Transverse colon (tissue), 4 donors: ENCODE results near the gene ZCWPW2. TPM values are rescaled to one million over a fixed set of nuclear protein-coding genes. Genes with fewer than 3 reads are reported as not detected.

ENCODE experiments used
- DNase-seq: peaks from one replicate; pipeline ENCODE4 v3.0.0-alpha.2; 2019
- H3K27ac ChIP-seq, 4 donors: fragments of 200-600 bp; sonication (generic); 2 replicates each; pipeline ENCODE4 v1.5.1; 2016 to 2018; ENCODE audit warnings: inconsistent platforms in 4 of 4
- H3K27me3 ChIP-seq: fragments of 200-600 bp; sonication (generic); 2 replicates; pipeline ENCODE4 v1.5.1; 2017; ENCODE audit warnings: inconsistent platforms
- H3K36me3 ChIP-seq, 4 donors: fragments of 200-600 bp; sonication (generic); 2 replicates each; pipeline ENCODE4 v1.5.1; 2017 to 2019; ENCODE audit warnings: inconsistent platforms in 4 of 4
- H3K4me1 ChIP-seq, 4 donors: fragments of 200-600 bp; sonication (generic); 2 replicates each; pipeline ENCODE4 v1.5.1; 2017 to 2020; ENCODE audit warnings: inconsistent platforms in 4 of 4
- H3K4me3 ChIP-seq, 4 donors: fragments of 200-600 bp; sonication (generic); 1 replicate in 1 of 4; 2 replicates in 3 of 4; pipeline versions ENCODE4 v1.5.1 to v1.6.1; 2017 to 2019; ENCODE audit warnings: inconsistent platforms in 4 of 4
- H3K9me3 ChIP-seq, 2 donors: fragments of 200-600 bp; sonication (generic); 2 replicates each; pipeline ENCODE4 v1.5.1; 2017 to 2019; ENCODE audit warnings: inconsistent platforms in 2 of 2
- EP300 ChIP-seq: sonication (generic); formaldehyde crosslinking; IDR thresholded peaks from one replicate; pipeline ENCODE4 v1.6.1; 2017; ENCODE audit warnings: antibody characterized with exemption, low read depth
- POLR2A ChIP-seq: fragments of 450-650 bp; IDR thresholded peaks from one replicate; pipeline ENCODE4 v1.6.1; 2016; ENCODE audit warnings: antibody characterized with exemption, mild to moderate bottlenecking, moderate library complexity
- POLR2AphosphoS5 ChIP-seq, 3 donors: sonication (generic); formaldehyde crosslinking; IDR thresholded peaks; one replicate each; pipeline ENCODE4 v1.6.1; 2016; ENCODE audit warnings: antibody characterized with exemption in 3 of 3
- WGBS, 2 donors: methylation state at CpG; one replicate each; pipeline ENCODE4 v1.1.5; 2018; ENCODE audit warnings: low coverage in 1 of 2; 5-methylcytosine and 5-hydroxymethylcytosine counted together
- in situ Hi-C, 4 donors: fragments of 200-750 bp; cut with MboI; loops; one replicate each; pipeline versions ENCODE4 v1.15.0 to v1.15.1; 2017; ENCODE audit warnings: low sequenced_read_pairs in 3 of 4, low pct_ligation_motif_present in 1 of 4, low pct_unique_long_range_greater_than_20kb in 1 of 4
- intact Hi-C: fragments of 100-400 bp; cut with DNase I; formaldehyde crosslinking; loops from one replicate; pipeline ENCODE4 v1.15.1; 2023; ENCODE audit warnings: low total_unique reads
- total RNA-seq, 4 donors: library from RNA; depleted of rRNA; stranded (reverse); fragments of >200 nt; gene quantifications; one replicate each; pipeline ENCODE4 v1.1.0, GENCODE V29; 2016
- TF ChIP-seq, protein P1 (sequence below), 5 experiments: fragments of 200-600 bp in 3 of 5; fragments of 450-650 bp in 2 of 5; sonication (generic) in 3 of 5; IDR thresholded peaks; 1 replicate in 2 of 5; 2 replicates in 3 of 5; pipeline ENCODE4 v1.5.1; 2016 to 2017; ENCODE audit warnings: antibody characterized with exemption in 5 of 5, inconsistent platforms in 3 of 5, mild to moderate bottlenecking in 2 of 5, moderate library complexity in 1 of 5

ZCWPW2 gene
- total RNA-seq, 4 donors from 2014 or later, result 0.41 to 0.79 TPM; not detected in 2

DNA sequence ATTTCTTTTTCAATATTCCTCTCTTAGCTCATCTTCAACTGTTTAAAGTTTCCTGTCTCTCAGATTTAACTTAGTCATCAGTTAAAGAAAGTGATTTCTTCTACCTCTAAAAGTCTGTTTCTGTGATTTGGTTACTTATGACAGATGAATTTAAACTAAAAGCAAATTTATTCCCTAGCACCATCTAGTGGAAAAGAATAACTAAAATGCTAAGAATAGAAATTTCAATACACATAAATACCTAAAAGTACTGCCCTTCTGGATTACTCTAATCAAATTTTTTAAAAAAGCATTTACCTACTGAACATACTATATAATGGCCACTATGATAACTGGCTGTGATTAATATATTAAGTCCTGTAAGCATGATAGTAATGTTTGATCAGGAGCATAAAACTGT is 14.0 kb upstream of the ZCWPW2 start:
- no peak for TF ChIP-seq POLR2A
- TF ChIP-seq, protein P1, sequence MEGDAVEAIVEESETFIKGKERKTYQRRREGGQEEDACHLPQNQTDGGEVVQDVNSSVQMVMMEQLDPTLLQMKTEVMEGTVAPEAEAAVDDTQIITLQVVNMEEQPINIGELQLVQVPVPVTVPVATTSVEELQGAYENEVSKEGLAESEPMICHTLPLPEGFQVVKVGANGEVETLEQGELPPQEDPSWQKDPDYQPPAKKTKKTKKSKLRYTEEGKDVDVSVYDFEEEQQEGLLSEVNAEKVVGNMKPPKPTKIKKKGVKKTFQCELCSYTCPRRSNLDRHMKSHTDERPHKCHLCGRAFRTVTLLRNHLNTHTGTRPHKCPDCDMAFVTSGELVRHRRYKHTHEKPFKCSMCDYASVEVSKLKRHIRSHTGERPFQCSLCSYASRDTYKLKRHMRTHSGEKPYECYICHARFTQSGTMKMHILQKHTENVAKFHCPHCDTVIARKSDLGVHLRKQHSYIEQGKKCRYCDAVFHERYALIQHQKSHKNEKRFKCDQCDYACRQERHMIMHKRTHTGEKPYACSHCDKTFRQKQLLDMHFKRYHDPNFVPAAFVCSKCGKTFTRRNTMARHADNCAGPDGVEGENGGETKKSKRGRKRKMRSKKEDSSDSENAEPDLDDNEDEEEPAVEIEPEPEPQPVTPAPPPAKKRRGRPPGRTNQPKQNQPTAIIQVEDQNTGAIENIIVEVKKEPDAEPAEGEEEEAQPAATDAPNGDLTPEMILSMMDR (IDR thresholded peaks at IDR 0.05), result peak in 1 of 5 experiments; percentile 7
- TF ChIP-seq POLR2AphosphoS5 (IDR thresholded peaks at IDR 0.05), result no peak
- TF ChIP-seq EP300, result no peak
- no peak for DNase-seq
- intact Hi-C loops (no loop called here), in situ Hi-C loops (loop anchor here in 2 of 4 donors (5.0 to 25.0 kb wide), 3 partner anchors 620 to 1022 kb away; no protein-coding TSS in a partner anchor)
- Histone ChIP-seq H3K27me3 (no peaks in the 10 kb centered on the region), H3K27ac (no peak overlapping the region), H3K36me3 (peaks cover 0 to 44% (median 15%) of the 10 kb centered on the region in 4 donors), H3K9me3 (no peaks in the 10 kb centered on the region), H3K4me1 (no peaks in the 10 kb centered on the region), H3K4me3 (no peak overlapping the region)

DNA sequence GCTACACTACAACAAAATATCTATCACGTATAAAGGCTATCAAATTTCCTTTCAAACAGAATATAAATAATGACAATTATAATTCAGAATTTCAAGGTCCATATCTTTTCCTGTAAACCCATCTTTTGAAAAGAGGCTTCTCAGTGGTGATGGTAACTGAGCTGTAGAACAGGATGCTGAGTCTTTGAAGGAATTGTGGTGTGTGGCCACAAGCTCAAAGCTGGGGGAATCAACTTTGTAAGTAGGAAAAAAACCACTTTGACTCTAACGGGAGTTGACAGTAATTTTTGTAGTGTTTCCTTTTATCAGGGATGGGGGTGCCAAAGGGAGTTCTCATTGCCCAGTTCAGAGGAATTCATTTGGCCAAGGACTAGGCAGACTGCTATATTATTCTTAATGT is 13.3 kb upstream of the ZCWPW2 start:
- intact Hi-C loops, result no loop called here
- peaks cover 0 to 51% (median 19%) of the 10 kb centered on the region in 4 donors for H3K36me3 ChIP-seq

DNA sequence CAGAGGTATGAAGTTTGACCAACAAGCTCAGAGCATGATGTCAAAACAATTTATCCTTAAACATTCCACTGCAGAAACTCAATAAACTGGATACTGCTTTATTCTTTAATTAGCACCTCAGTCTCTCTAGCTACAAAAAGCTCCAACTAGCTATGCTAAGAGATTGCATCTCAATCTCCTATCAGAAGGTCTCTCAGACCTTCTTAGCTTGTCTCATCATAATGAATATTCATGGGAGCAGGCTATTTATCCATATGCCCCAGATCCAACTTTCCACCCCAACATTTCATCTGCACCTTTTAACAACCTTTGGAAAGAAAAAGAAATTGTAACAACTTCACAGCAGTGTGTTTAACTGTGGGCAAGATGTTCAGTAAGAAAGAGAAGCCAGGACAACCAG is 11.3 kb upstream of the ZCWPW2 start:
- in situ Hi-C loops, result loop anchor here in 2 of 4 donors (10.0 to 25.0 kb wide), 2 partner anchors 622 to 1025 kb away; no protein-coding TSS in a partner anchor
- H3K27me3 ChIP-seq, result no peaks in the 10 kb centered on the region
- intact Hi-C loops, result no loop called here

More for the DNA sequence above, 13.3 kb upstream of the ZCWPW2 start:
- no peak for TF ChIP-seq POLR2AphosphoS5 (IDR thresholded peaks at IDR 0.05)
- TF ChIP-seq POLR2A, result no peak
- TF ChIP-seq EP300, result no peak
- Histone ChIP-seq H3K27ac (no peak overlapping the region), H3K4me3 (no peak overlapping the region), H3K4me1 (no peaks in the 10 kb centered on the region), H3K27me3 (no peaks in the 10 kb centered on the region), H3K9me3 (no peaks in the 10 kb centered on the region)
- DNase-seq, result no peak
- 69 to 76% methylated on average over 2 of the region's 2 CpGs for WGBS, 2 donors
- in situ Hi-C loops, result loop anchor here in 2 of 4 donors (10.0 to 25.0 kb wide), 2 partner anchors 620 to 1023 kb away; no protein-coding TSS in a partner anchor

DNA sequence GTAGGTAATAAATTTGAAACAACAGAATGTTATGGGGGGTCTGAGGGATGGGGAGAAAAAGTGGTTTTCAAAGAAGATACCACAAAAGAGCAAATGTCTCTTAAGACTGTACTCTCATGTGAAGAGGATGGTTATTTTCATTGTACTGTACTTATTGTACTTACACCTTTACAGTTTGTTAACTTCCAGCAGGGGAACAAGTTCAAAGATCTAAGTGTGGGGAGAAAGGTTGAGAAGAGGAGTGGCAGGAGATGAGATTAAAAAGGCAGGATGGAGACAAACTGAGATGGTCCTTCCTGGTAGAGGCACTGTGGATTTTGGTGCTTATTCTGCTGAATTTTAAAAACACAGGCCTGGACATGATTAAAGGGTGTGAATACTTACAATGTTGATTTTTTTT is 5.4 kb upstream of the ZCWPW2 start:
- peaks cover 14 to 55% (median 24%) of the 10 kb centered on the region in 4 donors for H3K4me1 ChIP-seq
- H3K27ac ChIP-seq, result peak overlapping the region in 3 of 4 donors; percentile 0 to 23 (median 17)
- in situ Hi-C loops, result loop anchor here in 2 of 4 donors (25.0 kb wide), 1 partner anchor 1031 kb away; no protein-coding TSS in a partner anchor
- H3K4me3 ChIP-seq, result no peak overlapping the region
- H3K36me3 ChIP-seq, result peaks cover 0 to 22% (median 6%) of the 10 kb centered on the region in 4 donors
- H3K27me3 ChIP-seq, result no peaks in the 10 kb centered on the region
- TF ChIP-seq, protein P1 (IDR thresholded peaks at IDR 0.05), result no peak
- TF ChIP-seq POLR2A (no peak), EP300 (no peak), POLR2AphosphoS5 (IDR thresholded peaks at IDR 0.05) (no peak)
- intact Hi-C loops, result no loop called here
- no peaks in the 10 kb centered on the region for H3K9me3 ChIP-seq
- no peak for DNase-seq

More for the DNA sequence above, 11.3 kb upstream of the ZCWPW2 start:
- Histone ChIP-seq H3K27ac (no peak overlapping the region), H3K36me3 (peaks cover 0 to 42% (median 19%) of the 10 kb centered on the region in 4 donors), H3K4me3 (no peak overlapping the region), H3K4me1 (peaks cover 0 to 4% (median 0%) of the 10 kb centered on the region in 4 donors), H3K9me3 (no peaks in the 10 kb centered on the region)
- DNase-seq, result no peak
- TF ChIP-seq, protein P1 (IDR thresholded peaks at IDR 0.05), result no peak

DNA sequence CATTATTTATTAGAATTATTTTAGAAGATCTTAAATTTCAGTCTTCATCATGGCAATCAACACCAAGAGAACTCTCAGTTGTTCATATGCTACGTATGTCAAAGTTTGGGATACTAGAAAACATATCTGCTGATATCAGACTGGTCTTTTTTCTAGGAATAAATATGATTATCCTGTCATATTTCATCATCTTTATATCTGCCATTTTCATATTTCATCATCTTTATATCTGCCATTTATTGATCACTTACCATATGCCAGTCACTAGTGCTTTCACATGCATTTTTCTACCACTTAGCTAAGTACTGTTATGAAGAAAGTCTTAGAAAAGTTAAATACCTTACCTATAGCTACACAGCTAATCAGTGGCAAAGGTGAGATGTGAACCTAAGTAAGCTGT is 2.8 kb upstream of the ZCWPW2 start:
- Histone ChIP-seq H3K4me1 (peaks cover 14 to 67% (median 30%) of the 10 kb centered on the region in 4 donors), H3K27ac (no peak overlapping the region), H3K9me3 (no peaks in the 10 kb centered on the region), H3K36me3 (peaks cover 0 to 2% (median 0%) of the 10 kb centered on the region in 4 donors), H3K27me3 (no peaks in the 10 kb centered on the region), H3K4me3 (peak overlapping the region in 1 of 4 donors; percentile 78)
- no peak for TF ChIP-seq POLR2A
- TF ChIP-seq POLR2AphosphoS5 (IDR thresholded peaks at IDR 0.05), result no peak
- no peak for TF ChIP-seq EP300
- TF ChIP-seq, protein P1 (IDR thresholded peaks at IDR 0.05), result no peak
- WGBS, 2 donors, result 91 to 96% methylated on average over 1 of the region's 1 CpG
- intact Hi-C loops, result no loop called here
- DNase-seq, result no peak
- in situ Hi-C loops, result loop anchor here in 2 of 4 donors (25.0 kb wide), 1 partner anchor 1033 kb away; no protein-coding TSS in a partner anchor
